ENCODE measurements around the gene CDK6. TPM values are rescaled to one million over a fixed set of nuclear protein-coding genes. Genes with fewer than 3 reads are reported as not detected.

CDK6 gene
- total and polyA plus RNA-seq, 2 experiments from 2014 or later, result 7.4 to 23.7 TPM

DNA sequence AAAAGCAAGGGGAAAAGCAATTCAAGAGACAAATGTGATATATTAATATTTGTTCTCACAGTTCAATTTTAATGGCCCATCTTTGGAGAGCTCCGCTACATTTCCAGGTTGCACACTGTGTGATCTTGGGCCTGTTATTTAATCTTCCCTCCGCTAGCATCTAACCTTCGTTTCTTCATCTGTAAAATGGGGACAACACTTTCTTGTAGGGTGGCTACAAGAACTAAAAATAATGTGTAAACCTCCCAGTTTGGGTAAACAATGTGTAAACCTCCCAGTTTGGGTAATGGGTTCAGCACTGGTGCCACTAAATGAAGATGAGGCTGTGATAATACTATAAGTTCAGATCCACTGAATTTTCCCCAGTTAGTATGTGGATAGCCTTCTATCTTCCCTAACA, 99.5 kb downstream of the CDK6 start:
- TF ChIP-seq, protein P1, sequence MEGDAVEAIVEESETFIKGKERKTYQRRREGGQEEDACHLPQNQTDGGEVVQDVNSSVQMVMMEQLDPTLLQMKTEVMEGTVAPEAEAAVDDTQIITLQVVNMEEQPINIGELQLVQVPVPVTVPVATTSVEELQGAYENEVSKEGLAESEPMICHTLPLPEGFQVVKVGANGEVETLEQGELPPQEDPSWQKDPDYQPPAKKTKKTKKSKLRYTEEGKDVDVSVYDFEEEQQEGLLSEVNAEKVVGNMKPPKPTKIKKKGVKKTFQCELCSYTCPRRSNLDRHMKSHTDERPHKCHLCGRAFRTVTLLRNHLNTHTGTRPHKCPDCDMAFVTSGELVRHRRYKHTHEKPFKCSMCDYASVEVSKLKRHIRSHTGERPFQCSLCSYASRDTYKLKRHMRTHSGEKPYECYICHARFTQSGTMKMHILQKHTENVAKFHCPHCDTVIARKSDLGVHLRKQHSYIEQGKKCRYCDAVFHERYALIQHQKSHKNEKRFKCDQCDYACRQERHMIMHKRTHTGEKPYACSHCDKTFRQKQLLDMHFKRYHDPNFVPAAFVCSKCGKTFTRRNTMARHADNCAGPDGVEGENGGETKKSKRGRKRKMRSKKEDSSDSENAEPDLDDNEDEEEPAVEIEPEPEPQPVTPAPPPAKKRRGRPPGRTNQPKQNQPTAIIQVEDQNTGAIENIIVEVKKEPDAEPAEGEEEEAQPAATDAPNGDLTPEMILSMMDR (conservative IDR thresholded peaks at IDR 0.05; ENCODE audit: low read depth in 2 of 2), result no peak
- TF ChIP-seq ETS1 (IDR thresholded peaks at IDR 0.05) (no peak), POLR2AphosphoS5 (IDR thresholded peaks at IDR 0.05; ENCODE audit: low read depth) (no peak), EZH2phosphoT487 (IDR thresholded peaks at IDR 0.05; ENCODE audit: unreplicated experiment) (no peak), ZNF114 (CRISPR knock-in tag; IDR thresholded peaks at IDR 0.05) (no peak), EZH2 (IDR thresholded peaks at IDR 0.05; ENCODE audit: low read depth, unreplicated experiment) (no peak), ZNF331 (CRISPR knock-in tag; IDR thresholded peaks at IDR 0.05; ENCODE audit: low read depth) (no peak), NANOG (IDR thresholded peaks at IDR 0.05; ENCODE audit: borderline replicate concordance) (no peak), REST (IDR thresholded peaks at IDR 0.05; ENCODE audit: unreplicated experiment) (no peak), CREB1 (CRISPR knock-in tag; IDR thresholded peaks at IDR 0.05; ENCODE audit: low read depth) (no peak), STAT1 (IDR thresholded peaks at IDR 0.05; ENCODE audit: unreplicated experiment) (no peak), JUNB (IDR thresholded peaks at IDR 0.05; ENCODE audit: unreplicated experiment) (no peak)
- TF ChIP-seq, protein P2, sequence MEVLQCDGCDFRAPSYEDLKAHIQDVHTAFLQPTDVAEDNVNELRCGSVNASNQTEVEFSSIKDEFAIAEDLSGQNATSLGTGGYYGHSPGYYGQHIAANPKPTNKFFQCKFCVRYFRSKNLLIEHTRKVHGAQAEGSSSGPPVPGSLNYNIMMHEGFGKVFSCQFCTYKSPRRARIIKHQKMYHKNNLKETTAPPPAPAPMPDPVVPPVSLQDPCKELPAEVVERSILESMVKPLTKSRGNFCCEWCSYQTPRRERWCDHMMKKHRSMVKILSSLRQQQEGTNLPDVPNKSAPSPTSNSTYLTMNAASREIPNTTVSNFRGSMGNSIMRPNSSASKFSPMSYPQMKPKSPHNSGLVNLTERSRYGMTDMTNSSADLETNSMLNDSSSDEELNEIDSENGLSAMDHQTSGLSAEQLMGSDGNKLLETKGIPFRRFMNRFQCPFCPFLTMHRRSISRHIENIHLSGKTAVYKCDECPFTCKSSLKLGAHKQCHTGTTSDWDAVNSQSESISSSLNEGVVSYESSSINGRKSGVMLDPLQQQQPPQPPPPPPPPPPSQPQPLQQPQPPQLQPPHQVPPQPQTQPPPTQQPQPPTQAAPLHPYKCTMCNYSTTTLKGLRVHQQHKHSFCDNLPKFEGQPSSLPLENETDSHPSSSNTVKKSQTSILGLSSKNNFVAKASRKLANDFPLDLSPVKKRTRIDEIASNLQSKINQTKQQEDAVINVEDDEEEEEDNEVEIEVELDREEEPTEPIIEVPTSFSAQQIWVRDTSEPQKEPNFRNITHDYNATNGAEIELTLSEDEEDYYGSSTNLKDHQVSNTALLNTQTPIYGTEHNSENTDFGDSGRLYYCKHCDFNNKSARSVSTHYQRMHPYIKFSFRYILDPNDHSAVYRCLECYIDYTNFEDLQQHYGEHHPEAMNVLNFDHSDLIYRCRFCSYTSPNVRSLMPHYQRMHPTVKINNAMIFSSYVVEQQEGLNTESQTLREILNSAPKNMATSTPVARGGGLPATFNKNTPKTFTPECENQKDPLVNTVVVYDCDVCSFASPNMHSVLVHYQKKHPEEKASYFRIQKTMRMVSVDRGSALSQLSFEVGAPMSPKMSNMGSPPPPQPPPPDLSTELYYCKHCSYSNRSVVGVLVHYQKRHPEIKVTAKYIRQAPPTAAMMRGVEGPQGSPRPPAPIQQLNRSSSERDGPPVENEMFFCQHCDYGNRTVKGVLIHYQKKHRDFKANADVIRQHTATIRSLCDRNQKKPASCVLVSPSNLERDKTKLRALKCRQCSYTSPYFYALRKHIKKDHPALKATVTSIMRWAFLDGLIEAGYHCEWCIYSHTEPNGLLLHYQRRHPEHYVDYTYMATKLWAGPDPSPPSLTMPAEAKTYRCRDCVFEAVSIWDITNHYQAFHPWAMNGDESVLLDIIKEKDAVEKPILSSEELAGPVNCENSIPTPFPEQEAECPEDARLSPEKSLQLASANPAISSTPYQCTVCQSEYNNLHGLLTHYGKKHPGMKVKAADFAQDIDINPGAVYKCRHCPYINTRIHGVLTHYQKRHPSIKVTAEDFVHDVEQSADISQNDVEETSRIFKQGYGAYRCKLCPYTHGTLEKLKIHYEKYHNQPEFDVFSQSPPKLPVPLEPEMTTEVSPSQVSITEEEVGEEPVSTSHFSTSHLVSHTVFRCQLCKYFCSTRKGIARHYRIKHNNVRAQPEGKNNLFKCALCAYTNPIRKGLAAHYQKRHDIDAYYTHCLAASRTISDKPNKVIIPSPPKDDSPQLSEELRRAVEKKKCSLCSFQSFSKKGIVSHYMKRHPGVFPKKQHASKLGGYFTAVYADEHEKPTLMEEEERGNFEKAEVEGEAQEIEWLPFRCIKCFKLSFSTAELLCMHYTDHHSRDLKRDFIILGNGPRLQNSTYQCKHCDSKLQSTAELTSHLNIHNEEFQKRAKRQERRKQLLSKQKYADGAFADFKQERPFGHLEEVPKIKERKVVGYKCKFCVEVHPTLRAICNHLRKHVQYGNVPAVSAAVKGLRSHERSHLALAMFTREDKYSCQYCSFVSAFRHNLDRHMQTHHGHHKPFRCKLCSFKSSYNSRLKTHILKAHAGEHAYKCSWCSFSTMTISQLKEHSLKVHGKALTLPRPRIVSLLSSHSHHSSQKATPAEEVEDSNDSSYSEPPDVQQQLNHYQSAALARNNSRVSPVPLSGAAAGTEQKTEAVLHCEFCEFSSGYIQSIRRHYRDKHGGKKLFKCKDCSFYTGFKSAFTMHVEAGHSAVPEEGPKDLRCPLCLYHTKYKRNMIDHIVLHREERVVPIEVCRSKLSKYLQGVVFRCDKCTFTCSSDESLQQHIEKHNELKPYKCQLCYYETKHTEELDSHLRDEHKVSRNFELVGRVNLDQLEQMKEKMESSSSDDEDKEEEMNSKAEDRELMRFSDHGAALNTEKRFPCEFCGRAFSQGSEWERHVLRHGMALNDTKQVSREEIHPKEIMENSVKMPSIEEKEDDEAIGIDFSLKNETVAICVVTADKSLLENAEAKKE (CRISPR knock-in tag; IDR thresholded peaks at IDR 0.05), result no peak
- H3K9me2 ChIP-seq (ENCODE audit: insufficient read depth), result no peaks in the 10 kb centered on the region

More for the DNA sequence above, 99.5 kb downstream of the CDK6 start:
- DNase-seq (ENCODE audit: low spot score) (no peak), ATAC-seq (no peak)
- no peaks in the 10 kb centered on the region for H3K36me3 ChIP-seq (ENCODE audit: insufficient read depth)
- H3K27me3 ChIP-seq (ENCODE audit: insufficient read depth), result no peaks in the 10 kb centered on the region
- no peak overlapping the region for H3K4me3 Mint-ChIP-seq
- H3K79me2 ChIP-seq (replicated peaks; ENCODE audit: insufficient read depth), result no peaks in the 10 kb centered on the region
- H3K27me3 Mint-ChIP-seq (ENCODE audit: insufficient read depth, low read depth, poor library complexity), result peaks cover 1% of the 10 kb centered on the region
- H3K4me3 ChIP-seq, result no peak overlapping the region
- H3K36me3 Mint-ChIP-seq (ENCODE audit: low read depth), result no peaks in the 10 kb centered on the region
- no peak overlapping the region for H2AFZ ChIP-seq
- H3F3A ChIP-seq (replicated peaks; ENCODE audit: low read depth), result no peaks in the 10 kb centered on the region
- H3K27ac Mint-ChIP-seq, result no peak overlapping the region
- H4K20me1 ChIP-seq (replicated peaks; ENCODE audit: insufficient read depth), result no peaks in the 10 kb centered on the region
- H3K4me1 ChIP-seq (ENCODE audit: insufficient read depth), result peaks cover 10% of the 10 kb centered on the region
- peaks cover 5% of the 10 kb centered on the region for H3K4me1 Mint-ChIP-seq
- H3K4me2 ChIP-seq, result no peak overlapping the region
- no peak overlapping the region for H3K27ac ChIP-seq (ENCODE audit: low read depth)
- no peaks in the 10 kb centered on the region for H3K9me3 Mint-ChIP-seq
